HG03460 (cell line): ENCODE results near the gene DNAH11.
"Not testable (repeated sequence)": the region's sequence is repeated elsewhere in the genome, so short reads cannot be mapped to it uniquely, and the experiment has no call there.

Experiments
- ATAC-seq: cut with Tn5 transposase; IDR thresholded peaks from one replicate; pipeline ENCODE4 v1.9.1; 2021; ENCODE audit not compliant: unreplicated experiment

The DNAH11 gene

GRCh38 chr7:21922605-21923004 lies 379.8 kb downstream of the DNAH11 start:
- no peak for ATAC-seq

GRCh38 chr7:21923658-21924057 lies 380.8 kb downstream of the DNAH11 start:
- no peak for ATAC-seq

DNA sequence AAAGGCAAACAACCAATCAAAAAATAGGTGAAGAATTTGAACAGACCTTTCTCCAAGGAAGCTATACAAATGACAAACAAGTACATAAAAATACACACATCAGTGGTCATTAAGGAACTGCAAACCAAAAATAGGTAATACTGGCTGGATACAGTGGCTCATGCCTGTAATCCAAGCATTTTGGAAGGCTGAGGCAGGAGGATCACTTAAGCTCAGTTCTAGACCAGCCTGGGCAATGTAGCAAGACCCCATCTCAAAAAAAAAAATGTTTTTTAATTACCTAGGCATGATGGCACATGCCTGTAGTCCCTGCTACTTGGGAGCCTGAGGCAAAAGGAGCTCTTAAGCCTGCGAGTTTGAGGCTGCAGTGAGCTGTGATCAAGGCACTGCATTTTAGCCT lies 383.6 kb downstream of the DNAH11 start:
- ATAC-seq, result no peak

DNA sequence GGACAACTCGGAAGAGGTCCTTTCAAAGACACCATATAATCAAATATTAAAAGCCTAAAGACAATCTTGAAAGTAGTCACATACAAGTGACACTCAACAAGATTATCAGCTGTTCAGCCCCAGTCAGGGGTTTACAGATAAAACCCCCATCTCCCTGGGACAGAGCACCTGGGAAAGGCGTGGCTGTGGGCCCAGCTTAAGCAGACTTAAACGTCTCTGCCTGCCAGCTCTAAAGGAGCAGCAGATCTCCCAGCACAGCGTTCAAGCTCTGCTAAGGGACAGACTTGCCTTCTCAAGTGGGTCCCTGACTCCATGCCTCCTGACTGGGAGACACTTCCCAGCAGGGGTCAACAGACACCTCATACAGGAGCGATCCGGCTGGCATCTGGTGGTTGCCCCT lies 384.9 kb downstream of the DNAH11 start:
- no peak for ATAC-seq

DNA sequence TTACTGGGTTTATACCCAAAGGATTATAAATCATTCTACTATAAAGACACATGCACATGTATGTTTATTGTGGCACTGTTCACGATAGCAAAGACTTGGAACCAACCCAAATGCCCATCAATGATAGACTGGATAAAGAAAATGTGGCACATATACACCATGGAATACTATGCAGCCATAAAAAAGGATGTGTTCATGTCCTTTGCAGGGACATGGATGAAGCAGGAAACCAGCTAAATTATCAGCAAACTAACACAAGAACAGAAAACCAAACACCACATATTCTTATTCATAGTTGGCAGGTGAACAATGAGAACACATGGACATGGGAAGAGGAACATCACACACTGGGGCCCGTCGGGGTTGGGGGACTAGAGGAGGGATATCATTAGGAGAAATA lies 390.5 kb downstream of the DNAH11 start:
- ATAC-seq, result not testable (repeated sequence)

DNA sequence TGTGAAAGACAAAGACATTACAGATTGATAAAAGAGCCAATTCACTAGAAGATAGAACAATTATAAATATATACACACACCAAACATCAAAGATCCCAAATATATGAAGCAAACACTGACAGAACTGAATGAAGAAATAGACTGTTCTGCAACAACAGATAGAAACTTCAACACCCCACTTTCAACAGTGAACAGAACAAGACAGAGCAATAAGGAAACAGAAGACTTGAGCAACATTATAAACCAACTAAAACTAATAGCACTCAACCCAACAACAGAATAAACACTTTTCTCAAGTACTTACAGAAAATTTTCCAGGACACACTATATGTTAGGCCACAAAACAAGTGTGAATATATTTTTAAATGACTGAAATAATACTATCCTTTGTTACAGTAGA lies 392.0 kb downstream of the DNAH11 start:
- ATAC-seq, result no peak

DNA sequence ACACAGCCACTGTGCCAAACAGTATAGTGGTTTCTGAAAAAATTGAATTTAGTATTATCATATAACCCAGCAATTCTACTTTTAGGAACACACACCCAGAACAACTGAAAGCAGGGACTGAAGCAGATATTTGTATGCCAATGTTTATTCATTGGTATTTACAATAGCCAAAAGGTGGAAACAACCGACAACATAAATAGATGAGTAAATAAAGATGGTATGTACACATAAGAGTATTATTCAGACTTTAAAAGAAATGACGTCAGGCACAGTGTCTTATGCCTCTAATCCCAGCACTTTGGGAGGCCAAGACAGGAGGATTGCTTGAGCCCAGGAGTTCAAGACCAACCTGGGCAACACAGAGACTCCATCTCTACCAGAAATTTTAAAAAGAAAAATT lies 395.6 kb downstream of the DNAH11 start:
- no peak for ATAC-seq

DNA sequence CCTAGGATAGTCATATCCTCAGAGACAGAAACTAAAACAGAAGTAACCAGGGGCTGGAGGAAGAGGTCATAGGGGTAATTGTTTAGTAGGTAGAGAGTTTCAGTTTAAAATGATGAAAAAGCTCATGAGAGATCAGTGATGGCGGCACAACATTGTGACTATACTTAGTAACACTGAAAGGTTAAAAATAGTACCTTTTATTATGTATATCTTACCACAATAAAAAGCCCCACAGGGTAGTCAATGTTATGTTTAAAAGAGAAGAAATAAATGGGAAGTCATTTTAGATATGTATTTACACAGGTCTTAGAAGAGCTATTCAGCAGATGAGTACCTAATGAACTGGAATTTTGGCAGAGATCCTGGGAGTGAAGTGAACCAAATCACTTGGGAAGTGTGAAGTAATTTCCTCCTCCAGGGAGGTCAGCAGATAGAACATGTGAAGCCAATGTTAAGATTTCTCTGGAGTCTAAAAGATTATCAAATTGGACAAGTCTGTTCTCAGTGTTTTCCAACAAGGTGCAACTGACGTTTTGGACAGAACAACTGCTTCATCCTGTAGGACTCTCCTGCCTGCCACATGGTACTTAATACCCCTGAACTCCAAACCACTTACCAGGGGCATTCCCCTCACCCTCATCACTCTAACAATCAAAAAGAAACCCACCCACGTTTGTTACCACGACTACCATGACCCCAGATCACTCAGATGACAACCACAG lies 396.5 kb downstream of the DNAH11 start:
- peak; percentile 61 for ATAC-seq

DNA sequence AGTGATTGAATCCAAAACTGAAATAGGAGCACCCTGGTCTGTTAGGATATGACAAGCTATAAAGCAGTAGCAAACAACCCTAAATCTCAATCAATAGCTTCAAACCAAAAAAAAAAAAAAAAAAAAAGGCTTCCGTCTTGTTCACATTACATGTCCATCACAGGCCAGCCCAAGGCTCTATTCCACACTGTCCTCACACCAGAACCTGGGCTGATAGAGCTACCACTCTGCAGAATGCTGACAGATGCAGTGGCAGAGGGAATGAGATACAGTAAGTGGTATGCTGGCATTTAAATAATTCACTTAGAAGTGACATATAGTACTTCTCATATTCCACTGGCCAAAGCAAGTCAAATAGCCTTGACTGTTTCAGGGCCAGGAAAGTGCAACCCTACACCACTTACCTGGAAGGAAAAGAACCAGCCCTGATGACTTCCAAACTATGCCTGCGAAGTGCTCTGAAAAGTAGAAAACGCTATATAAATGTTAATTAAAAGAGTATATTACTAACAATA lies 397.1 kb downstream of the DNAH11 start:
- no peak for ATAC-seq

DNA sequence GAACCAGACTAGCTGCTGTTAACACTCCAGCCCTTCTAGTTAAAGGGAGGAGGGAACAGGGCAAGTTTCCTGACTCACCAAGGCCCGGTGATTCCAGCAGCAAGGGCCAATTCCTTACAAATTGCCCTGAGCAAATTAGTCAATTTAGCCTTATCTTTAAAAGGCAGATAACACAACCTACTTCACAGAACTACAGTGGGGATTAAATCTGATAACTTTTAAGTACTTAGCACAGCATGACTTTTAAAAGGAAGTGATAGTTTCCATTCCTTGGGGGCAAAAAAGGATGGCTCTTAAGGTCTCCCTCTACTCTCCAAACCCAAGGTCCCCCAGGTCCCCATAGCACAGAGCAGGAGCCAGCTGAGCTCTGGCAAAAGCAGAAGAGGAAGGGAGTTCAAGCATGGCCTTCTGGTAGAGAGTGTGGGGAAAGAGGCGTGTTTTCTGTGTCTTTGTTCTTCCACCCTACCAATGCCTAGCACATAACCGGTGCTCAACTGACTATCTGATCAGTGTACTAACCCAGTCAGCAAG lies 398.8 kb downstream of the DNAH11 start:
- ATAC-seq, result peak; percentile 22

DNA sequence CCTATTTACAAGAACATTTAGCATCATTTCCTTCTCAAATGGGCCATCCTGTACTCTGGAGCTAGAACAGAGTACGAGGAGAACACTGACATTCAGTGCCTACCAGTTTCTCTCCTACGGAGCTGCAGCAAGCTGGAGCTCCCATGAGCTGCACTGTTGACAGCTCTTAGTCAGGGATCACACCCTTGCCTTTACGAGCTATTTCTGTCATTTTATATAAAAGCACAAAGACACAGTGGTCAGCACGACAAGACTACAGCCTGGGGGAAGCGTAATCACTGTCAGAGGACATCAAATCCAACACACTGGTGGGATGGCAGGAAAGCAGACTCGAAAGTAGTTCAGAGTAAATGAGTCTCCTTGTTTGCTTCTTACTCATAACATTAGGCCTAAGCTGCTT lies 400.1 kb downstream of the DNAH11 start:
- no peak for ATAC-seq

GRCh38 chr7:21943436-21943835 lies 400.6 kb downstream of the DNAH11 start:
- ATAC-seq, result no peak

DNA sequence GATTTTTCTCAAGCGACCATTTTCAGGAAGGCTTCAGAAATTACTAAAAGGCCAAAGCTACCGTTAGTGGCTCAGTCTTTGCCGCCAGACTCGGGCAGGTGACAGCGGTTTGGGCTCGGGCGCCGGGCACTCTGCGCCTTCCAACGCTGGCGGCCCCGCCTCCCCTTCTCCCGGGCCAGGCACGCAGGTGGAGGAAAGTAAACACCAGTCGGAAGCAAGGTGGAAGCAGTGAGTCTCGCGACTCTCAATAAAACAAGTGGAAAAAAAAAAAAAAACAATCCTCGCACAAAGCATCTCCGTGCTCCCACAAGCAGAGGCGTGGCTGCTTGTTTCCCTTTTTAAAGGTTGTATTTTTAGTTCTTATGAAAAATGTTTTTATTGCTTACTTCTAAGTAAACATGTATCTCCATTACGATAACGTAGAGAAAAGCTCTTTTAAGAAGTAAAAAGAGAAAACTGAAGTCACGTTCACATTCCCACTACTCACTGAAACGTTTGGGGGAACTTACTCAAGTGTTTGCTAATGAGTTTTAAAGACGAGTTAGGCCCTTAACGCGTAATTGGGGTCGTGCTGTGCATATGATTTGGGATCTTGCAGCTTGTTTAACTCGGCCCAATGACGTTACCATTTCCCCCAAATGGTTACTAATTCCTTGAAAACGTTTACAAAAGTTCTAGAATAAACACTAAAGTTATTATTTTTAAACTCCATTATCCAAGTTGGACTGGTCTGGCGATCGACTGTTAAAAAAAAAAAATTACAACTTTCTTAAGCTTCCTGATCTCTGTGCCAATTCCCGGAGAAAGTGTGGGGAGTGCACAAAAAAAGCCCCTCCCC lies 402.0 kb downstream of the DNAH11 start:
- no peak for ATAC-seq

DNA sequence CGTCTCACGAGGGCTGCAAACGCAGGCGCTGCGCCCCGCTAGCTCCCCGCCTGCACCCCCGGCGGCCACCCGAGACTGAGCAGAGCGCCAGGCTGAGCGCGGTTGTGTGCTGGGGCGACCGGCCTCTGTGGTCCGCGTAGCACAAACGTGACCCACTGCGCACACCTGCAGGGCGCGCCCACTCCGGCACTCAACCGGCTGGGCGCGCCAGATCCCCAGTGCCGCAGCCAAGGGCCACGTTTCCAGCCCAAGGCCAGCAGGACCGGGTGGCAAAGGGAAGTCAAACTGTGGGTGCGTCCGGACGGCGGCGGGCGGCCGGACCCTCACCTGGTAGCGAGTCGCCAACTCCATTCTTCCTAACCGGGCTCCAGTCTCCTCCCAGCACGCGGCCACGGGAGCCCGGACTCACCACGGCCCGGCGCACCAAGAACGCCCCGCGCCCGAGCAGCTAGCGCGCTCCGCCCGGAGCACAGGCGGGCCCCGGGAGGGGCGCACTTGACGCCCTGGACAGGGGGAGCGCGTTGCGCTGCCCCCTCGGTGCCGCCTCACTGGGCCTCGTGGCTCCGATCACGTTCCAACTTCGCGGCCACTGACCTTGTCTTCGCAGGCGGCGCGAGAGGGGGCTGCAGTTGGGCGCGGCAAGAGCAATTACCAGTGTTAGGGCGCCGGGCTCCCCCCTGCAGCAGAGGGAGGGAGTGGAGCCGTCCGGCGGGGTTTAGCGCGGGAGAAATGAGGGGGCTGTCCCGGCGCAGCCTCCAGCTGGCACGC lies 402.8 kb downstream of the DNAH11 start, which contains the start of gene CDCA7L:
TSS of gene CDCA7L (minus strand) at position 446 of the 768 bp plus-strand sequence. CDS start at position 351, 95 bp downstream.
- ATAC-seq, result peak; percentile 75

GRCh38 chr7:21946222-21946709 lies 403.4 kb downstream of the DNAH11 start:
- no peak for ATAC-seq

DNA sequence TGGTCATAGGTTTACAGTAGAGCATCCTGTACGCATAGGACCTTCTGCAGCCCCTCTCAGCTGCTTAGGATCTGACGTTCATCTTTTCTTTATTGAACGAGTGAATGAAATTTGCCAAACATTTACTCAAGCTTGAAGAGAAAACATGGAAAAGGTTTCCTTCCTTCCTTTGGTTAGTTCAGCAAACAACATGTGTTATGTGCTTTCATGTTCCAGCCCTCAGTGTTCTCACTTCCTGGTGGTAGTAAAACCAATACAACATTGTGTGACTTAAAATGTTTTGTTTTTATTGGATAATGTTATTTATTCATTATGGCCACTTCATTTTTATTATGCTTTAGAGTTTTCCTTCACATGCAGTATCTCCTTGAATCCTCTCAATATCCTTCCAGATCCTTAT lies 404.2 kb downstream of the DNAH11 start:
- ATAC-seq, result no peak

DNA sequence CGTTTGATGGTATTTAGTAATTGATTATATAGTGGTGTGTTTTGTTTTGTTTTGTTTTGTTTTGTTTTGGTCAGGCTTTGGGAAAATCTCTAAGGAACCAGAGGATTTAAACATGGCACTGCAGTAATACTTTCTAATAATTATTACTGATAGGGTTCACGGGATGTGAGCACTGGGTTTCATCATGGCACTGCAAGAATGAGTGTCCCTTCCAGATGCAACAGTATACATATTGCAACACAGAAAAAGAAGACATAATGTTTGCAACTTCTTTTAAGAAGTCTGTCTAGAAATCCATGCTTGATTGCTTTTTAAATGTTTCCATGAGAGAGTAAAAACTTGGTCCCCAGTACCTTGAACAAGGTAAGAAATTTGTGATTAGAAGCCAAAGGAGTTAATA lies 405.1 kb downstream of the DNAH11 start:
- no peak for ATAC-seq

- ATAC-seq, result no peak
These were observed 405.5 kb downstream of the DNAH11 start for GRCh38 chr7:21948364-21948763.

DNA sequence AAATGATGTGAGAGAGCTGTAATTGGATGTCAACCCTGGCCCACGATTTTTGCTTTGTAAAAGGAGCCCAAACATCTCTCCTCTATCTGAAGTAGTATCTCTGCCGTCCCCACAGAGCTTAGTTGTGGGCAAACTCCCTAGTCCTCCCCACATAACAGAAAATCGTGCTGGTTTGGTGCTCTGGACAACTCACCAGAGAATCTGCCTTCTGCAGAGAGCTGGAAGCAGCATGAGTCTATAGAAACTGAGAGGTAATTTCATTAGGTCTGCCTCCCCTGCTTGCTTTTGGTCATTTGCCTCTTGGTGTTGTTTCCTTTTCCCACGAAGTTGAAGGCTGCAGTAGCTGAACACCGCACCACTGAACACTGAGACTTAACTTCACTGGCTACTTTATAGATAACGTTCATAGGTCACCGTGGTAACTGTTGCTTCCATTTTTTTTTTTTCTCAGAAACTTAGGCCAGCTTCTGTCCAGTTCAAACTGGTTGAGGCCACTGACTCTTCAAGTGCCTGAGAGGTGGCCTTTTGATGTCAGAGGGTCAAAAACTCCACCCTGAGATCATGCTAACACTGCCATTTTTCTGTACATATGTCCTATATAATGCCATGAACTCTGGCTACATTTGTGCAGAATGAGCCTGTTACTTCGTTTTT lies 406.2 kb downstream of the DNAH11 start:
- ATAC-seq, result no peak
